B cell (primary cell): ENCODE data around the gene PTPN13.

Source experiments
- CTCF ChIP-seq: fragments of 200-600 bp; IDR thresholded peaks from one replicate; pipeline ENCODE4 v1.8.0; 2022; ENCODE audit warnings: antibody characterized with exemption, mild to moderate bottlenecking
- EZH2 ChIP-seq: IDR thresholded peaks from 2 replicates; pipeline ENCODE4 v1.6.1; 2012; ENCODE audit warnings: borderline replicate concordance, low read depth, mild to moderate bottlenecking, moderate library complexity, low read length; ENCODE audit not compliant: insufficient read depth, poor library complexity, severe bottlenecking

- TF ChIP-seq CTCF (no peak), EZH2 (no peak)
Observed at GRCh38 chr4:86613734-86614133, 19.6 kb downstream of the PTPN13 start.
